ENCODE data around the gene ARID4B.
"Not testable (repeated sequence)": the region's sequence is repeated elsewhere in the genome, so short reads cannot be mapped to it uniquely, and the experiment has no call there.

ARID4B gene

GRCh38 chr1:235159284-235159683 lies 168.7 kb downstream of the ARID4B start:
- DNase-seq: not testable (repeated sequence)

- DNase-seq: no peak
These were observed 169.3 kb downstream of the ARID4B start for GRCh38 chr1:235158680-235159079.

DNA sequence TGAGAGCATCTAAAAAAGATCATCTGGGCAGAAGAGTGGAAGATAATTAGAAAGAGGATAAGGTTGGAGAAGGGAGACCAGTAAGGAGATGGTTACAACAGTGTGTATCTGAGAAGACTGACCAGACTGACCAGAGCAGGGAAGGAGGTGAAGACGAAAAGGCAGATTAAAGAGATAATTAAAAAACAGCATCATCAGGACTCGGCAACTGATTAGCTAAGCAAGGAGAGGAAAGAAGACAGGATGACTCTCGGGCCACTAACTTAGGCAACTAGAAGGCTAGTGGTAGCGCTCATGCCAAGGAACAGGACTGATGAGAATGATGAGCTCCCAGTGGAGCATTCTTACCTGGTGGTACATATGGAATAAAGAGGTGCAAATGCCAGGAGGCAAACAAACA lies 170.8 kb downstream of the ARID4B start:
- no peak for DNase-seq

GRCh38 chr1:235156740-235157139 lies 171.2 kb downstream of the ARID4B start:
- no peak for DNase-seq

DNA sequence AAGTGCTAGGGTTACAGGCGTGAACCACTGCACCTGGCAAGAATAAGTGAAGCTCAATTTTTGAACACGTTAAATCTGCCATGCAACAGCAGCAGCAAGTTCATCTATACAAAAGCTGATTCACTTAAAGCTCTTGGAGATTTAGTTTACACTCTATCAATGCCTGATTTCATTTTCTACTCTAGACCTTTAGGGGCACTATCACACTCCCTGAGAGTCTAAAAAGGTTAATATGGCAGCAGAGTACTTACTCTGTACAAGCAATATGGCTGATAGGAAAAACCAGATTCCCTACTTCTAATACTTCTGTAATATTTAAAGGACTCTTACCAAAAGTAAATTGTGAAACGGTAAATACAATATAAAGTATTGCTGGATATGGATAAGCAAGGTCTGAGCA lies 171.7 kb downstream of the ARID4B start:
- DNase-seq: no peak

DNA sequence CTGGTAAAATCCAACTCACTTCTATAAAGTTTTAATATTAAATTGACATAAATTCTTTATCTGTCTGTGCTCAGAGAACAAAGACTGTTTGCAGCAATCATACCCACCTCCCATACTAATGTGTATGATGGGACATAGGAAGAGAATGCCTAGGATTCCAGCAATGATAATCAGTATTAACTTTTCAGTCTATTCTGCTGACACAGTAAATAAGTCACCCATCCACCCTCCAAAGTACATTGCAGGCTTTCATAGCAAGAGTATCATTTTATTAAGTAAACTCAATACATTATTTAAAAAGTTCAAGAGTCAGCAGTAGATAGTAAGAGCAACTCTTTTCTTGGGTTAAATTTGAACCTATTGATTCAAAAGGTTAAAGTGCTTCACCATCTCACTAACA lies 175.7 kb downstream of the ARID4B start:
- no peak for DNase-seq

- DNase-seq: no peak
These were observed 176.9 kb downstream of the ARID4B start for GRCh38 chr1:235151033-235151432.

DNA sequence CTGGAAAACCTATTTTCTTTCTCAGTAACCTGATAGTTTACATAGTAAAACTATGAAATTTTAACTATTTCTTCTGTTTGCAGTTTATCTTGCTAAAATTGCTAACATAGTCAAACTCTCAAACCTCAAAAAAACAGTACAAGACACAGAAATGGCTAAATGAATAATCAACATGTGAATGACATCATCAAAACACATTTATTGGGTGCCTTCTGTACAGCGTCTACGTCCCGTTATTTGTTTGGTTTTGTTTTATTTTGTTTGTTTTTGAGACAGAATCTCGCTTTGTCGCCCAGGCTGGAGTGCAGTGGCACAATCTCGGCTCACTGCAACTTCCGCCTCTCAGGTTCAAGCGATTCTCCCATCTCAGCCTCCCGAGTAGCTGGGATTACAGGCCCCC lies 178.2 kb downstream of the ARID4B start:
- DNase-seq: no peak

GRCh38 chr1:235147269-235147668 lies 180.7 kb downstream of the ARID4B start:
- no peak for DNase-seq

DNA sequence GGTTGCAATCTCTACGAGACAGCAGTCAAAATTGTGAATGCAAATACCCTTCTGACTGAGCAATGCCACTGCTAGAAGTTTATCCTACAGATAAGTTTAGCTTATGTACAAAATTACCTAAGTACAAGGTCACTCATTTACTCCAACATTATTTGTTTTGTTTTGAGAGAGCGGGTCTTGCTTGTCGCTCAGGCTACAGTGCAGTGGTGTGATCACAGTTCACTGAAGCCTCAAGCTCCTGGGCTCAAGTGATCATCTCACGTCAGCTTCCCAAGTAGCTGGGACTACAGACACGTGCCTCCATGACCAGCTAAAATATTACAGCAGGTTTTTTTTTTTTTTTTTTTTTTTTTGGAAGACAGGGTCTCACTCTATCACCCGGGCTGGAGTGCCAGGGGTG lies 182.3 kb downstream of the ARID4B start:
- DNase-seq: no peak

- no peak for DNase-seq
These were observed 185.0 kb downstream of the ARID4B start for GRCh38 chr1:235142991-235143390.

GRCh38 chr1:235139315-235139714 lies 188.7 kb downstream of the ARID4B start:
- DNase-seq: no peak

DNA sequence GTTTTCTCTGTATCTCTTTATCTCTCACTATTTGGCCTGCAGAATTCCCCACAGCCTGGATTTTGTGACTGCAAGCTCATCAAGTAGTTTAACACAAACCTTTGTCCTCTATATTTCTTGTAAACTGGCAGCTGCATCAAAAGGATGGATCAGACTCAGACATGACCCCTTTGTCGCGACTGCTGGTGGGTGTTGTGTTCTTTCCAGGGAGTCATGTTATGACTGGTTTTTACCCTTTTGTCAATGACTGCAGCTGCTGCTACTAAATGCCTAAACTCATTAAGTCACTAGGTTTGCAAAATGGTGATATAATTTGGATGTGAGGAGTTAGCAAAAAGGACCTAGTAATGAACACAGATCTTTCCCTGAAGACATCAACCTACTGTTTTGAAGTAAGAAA lies 189.2 kb downstream of the ARID4B start:
- DNase-seq: no peak

GRCh38 chr1:235136111-235136510 lies 191.9 kb downstream of the ARID4B start:
- no peak for DNase-seq

GRCh38 chr1:235134171-235134570 lies 193.8 kb downstream of the ARID4B start:
- DNase-seq: no peak

- no peak for DNase-seq
These were observed 194.9 kb downstream of the ARID4B start for GRCh38 chr1:235133086-235133485.

- DNase-seq: no peak
These were observed 196.0 kb downstream of the ARID4B start for GRCh38 chr1:235131961-235132360.

- no peak for DNase-seq
These were observed 197.2 kb downstream of the ARID4B start for GRCh38 chr1:235130766-235131270.

DNA sequence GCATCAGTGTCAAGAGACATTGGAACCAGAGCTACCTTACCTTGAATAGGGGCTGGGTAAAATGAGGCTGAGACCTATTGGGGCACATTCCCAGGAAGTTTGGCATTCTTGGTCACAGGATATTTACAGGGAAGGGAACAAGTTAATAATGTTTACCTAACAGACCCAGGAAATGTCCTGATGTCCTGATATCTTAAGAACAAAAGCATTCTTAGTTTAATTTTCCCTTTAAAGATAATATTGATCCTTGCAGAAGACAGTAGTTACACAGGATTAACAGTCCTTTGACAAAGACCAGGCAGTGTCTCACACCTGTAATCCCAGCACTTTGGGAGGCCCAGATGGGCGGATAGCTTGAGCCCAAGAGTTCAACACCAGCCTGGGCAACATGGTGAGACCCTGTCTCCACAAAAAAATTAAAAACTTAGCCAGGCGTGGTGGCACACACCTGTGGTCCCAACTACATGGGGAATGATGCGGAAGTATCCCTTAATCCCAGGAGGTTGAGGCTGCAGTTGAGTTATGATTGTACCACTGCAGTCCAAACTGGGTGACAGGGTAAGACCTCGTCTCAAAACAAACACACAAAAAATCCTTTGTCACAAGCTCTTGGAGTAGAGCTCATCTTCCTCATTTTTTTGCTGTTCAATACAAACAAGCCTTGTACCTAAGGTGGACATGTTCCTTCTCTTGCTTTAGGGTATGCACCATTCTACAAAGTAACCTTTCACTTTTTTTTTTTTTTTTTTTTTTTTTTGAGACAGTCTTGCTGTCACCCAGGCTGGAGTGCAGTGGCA lies 198.0 kb downstream of the ARID4B start:
- DNase-seq: no peak

DNA sequence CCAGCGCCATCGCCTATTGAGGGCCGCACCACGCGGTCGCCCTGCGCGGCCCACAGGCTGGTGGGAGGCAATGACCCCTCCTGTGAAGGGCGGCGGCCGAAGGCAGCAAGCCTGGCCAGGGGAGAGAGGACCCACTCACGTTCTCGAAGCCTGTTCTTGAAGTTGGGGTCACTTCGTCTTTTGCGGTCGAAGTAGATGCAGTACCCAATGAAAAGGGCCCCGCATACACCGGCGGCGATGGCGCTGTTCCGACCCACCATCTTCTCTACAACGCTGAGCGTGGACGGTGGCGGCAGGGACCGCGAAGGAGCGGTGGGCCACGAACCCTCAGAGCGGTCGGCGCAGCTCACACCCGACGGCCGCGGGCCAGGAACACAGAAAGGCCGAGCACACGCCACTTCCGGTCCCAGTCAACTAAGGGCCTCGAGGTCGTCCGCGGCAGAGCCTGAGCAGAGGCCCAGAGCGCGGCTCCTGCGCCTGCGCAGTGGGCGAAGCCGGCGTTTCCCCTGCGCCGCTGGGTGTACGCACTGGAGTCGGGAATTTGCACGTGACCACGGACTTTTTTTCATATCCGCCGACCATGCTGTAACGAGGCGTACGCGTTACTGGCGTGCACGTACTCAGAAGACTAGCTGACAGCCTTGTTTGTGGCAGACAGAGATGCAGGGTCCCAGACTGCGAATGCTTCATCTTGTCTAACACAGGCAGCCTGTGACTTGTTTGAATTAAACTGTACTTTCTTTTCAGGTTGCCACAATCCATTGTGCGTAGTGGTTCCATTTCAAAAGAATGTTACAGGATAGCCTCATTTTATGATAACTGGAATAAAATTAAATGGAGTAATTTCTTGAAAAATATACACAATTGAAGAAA lies 199.3 kb downstream of the ARID4B start, which contains the start of gene TOMM20:
Gene TOMM20 (minus strand): TSS at position 382 of the 873 bp plus-strand sequence. CDS start 122 bp downstream, at position 260.
- DNase-seq: peak; percentile 97 to 99 (median 98)

- DNase-seq: peak in 2 of 3 experiments; percentile 1 to 52
These were observed 200.1 kb downstream of the ARID4B start for GRCh38 chr1:235127732-235128455.

- no peak for DNase-seq
These were observed 200.8 kb downstream of the ARID4B start for GRCh38 chr1:235127203-235127602.

- no peak for DNase-seq
These were observed 203.3 kb downstream of the ARID4B start for GRCh38 chr1:235124665-235125064.

Data from NCI-H1417 (cell line).